Cardiac fibroblast (primary cell): Measurements from ENCODE around the gene CD68.
A peak's percentile ranks its signal among the peaks of the same experiment; 100 is the strongest.

Source experiments
- DNase-seq, 2 donors: peaks; one replicate each; pipeline versions ENCODE4 v3.0.0 to v3.0.0-alpha.2; 2010; ENCODE audit warnings: low read depth in 2 of 2
- H3K4me3 ChIP-seq, 2 donors: replicated peaks in 1 of 2; 1 replicate in 1 of 2; 2 replicates in 1 of 2; pipeline ENCODE4 v1.5.1; 2011; ENCODE audit warnings: low read depth in 2 of 2, low read length in 2 of 2, mild to moderate bottlenecking in 2 of 2, moderate library complexity in 1 of 2
- CTCF ChIP-seq: IDR thresholded peaks from one replicate; pipeline ENCODE4 v1.5.1; 2011; ENCODE audit warnings: low read depth, mild to moderate bottlenecking, low read length, inconsistent platforms

Gene CD68

GRCh38 chr17:7555320-7555948, 24.0 kb upstream of the CD68 start:
- TF ChIP-seq CTCF = peak; percentile 5
- DNase-seq = no peak
- no peak overlapping the region for H3K4me3 ChIP-seq

- no peak overlapping the region for H3K4me3 ChIP-seq
- DNase-seq = no peak
- TF ChIP-seq CTCF = no peak
Observed at GRCh38 chr17:7556627-7557026, 22.8 kb upstream of the CD68 start.

- no peak for TF ChIP-seq CTCF
- H3K4me3 ChIP-seq = no peak overlapping the region
Observed at GRCh38 chr17:7557147-7557764, 22.2 kb upstream of the CD68 start.

GRCh38 chr17:7557775-7558543, 21.5 kb upstream of the CD68 start:
- H3K4me3 ChIP-seq = no peak overlapping the region
- DNase-seq = peak; percentile 82 to 95
- no peak for TF ChIP-seq CTCF

More at GRCh38 chr17:7557147-7557764, 22.2 kb upstream of the CD68 start:
- no peak for DNase-seq

- no peak for TF ChIP-seq CTCF
- DNase-seq = no peak
- H3K4me3 ChIP-seq = no peak within 1 kb of the TSS
Observed at GRCh38 chr17:7558544-7559319, 20.7 kb upstream of the CD68 start, which contains the start of gene TNFSF13. Gene TNFSF13, plus strand, starts transcription at chr17:7558750. Its CDS starts 290 bp downstream, at chr17:7559040.

- DNase-seq = no peak
Observed at GRCh38 chr17:7559320-7560171, 19.9 kb upstream of the CD68 start.

More at GRCh38 chr17:7559320-7560171, 19.9 kb upstream of the CD68 start:
- H3K4me3 ChIP-seq = no peak overlapping the region
- no peak for TF ChIP-seq CTCF
